HepG2 (cell line): ENCODE results near the gene CDT1. TPM values are rescaled to one million over a fixed set of nuclear protein-coding genes. Genes with fewer than 3 reads are reported as not detected.

Experiments
- AGO2 ChIP-seq: fragments of 200-400 bp; formaldehyde crosslinking; optimal IDR thresholded peaks from 2 replicates; pipeline ENCODE3; 2017; ENCODE audit warnings: mild to moderate bottlenecking, low read depth, low read length, moderate library complexity
- CCDC6 ChIP-seq: sonication (generic); formaldehyde crosslinking; IDR thresholded peaks from 2 replicates; pipeline ENCODE4 v1.8.1; 2022; ENCODE audit warnings: mild to moderate bottlenecking, missing genetic modification reagents, moderate library complexity
- GABPA ChIP-seq, 2 experiments: IDR thresholded peaks; 2 replicates each; pipeline ENCODE4 v1.6.1; 2011 to 2016; ENCODE audit warnings: low read depth in 2 of 2, low read length in 1 of 2, missing biosample characterization in 1 of 2, missing genetic modification characterization in 1 of 2
- GFI1 ChIP-seq: sonication (generic); formaldehyde crosslinking; IDR thresholded peaks from 2 replicates; pipeline ENCODE4 v1.5.0; 2020; ENCODE audit warnings: missing genetic modification reagents, mild to moderate bottlenecking, borderline replicate concordance
- HNF4A ChIP-seq: sonication (generic); formaldehyde crosslinking; IDR thresholded peaks from 2 replicates; pipeline ENCODE4 v1.4.0; 2020; ENCODE audit warnings: missing genetic modification reagents
- HNRNPH1 ChIP-seq: fragments of 200-400 bp; formaldehyde crosslinking; optimal IDR thresholded peaks from 2 replicates; pipeline ENCODE3; 2017; ENCODE audit warnings: mild to moderate bottlenecking, low read depth, low read length
- KLF6 ChIP-seq: IDR thresholded peaks from 2 replicates; pipeline ENCODE4 v1.8.0; 2016; ENCODE audit warnings: missing biosample characterization, missing genetic modification reagents
- MAF1 ChIP-seq: sonication (generic); formaldehyde crosslinking; IDR thresholded peaks from 2 replicates; pipeline ENCODE4 v1.5.0; 2020; ENCODE audit warnings: missing genetic modification reagents, borderline replicate concordance
- NCOA1 ChIP-seq: sonication (generic); formaldehyde crosslinking; IDR thresholded peaks from 2 replicates; pipeline ENCODE4 v1.9.0; 2021; ENCODE audit warnings: missing genetic modification reagents
- NFYB ChIP-seq: sonication (generic); formaldehyde crosslinking; IDR thresholded peaks from 2 replicates; pipeline ENCODE4 v1.4.0; 2020; ENCODE audit warnings: missing genetic modification reagents
- PCBP2 ChIP-seq: fragments of 200-400 bp; formaldehyde crosslinking; optimal IDR thresholded peaks from 2 replicates; pipeline ENCODE3; 2018; ENCODE audit warnings: low read length, low read depth; ENCODE audit not compliant: poor library complexity, severe bottlenecking
- SCMH1 ChIP-seq: sonication (generic); formaldehyde crosslinking; IDR thresholded peaks from 2 replicates; pipeline ENCODE4 v1.9.0; 2021; ENCODE audit warnings: missing genetic modification reagents, mild to moderate bottlenecking, borderline replicate concordance
- SMYD3 ChIP-seq: sonication (generic); formaldehyde crosslinking; IDR thresholded peaks from 2 replicates; pipeline ENCODE4 v1.8.1; 2023; ENCODE audit warnings: mild to moderate bottlenecking, missing genetic modification reagents
- SP140L ChIP-seq: sonication (generic); formaldehyde crosslinking; IDR thresholded peaks from 2 replicates; pipeline ENCODE4 v1.4.0; 2020; ENCODE audit warnings: missing genetic modification reagents, borderline replicate concordance
- ZBTB44 ChIP-seq: sonication (generic); formaldehyde crosslinking; IDR thresholded peaks from 2 replicates; pipeline ENCODE4 v1.4.0; 2020; ENCODE audit warnings: missing genetic modification reagents
- ZBTB8A ChIP-seq: sonication (generic); formaldehyde crosslinking; IDR thresholded peaks from 2 replicates; pipeline ENCODE4 v1.4.0; 2020; ENCODE audit warnings: mild to moderate bottlenecking, low read depth, missing genetic modification reagents, borderline replicate concordance
- ZHX1 ChIP-seq: sonication (generic); formaldehyde crosslinking; IDR thresholded peaks from 2 replicates; pipeline ENCODE4 v1.8.1; 2022; ENCODE audit warnings: low read depth, mild to moderate bottlenecking, missing genetic modification reagents
- ZNF234 ChIP-seq: sonication (generic); formaldehyde crosslinking; conservative IDR thresholded peaks from 2 replicates; pipeline ENCODE4 v1.5.1; 2020; ENCODE audit warnings: mild to moderate bottlenecking, missing genetic modification reagents
- ZNF296 ChIP-seq: sonication (generic); formaldehyde crosslinking; conservative IDR thresholded peaks from 2 replicates; pipeline ENCODE4 v1.5.0; 2020; ENCODE audit warnings: mild to moderate bottlenecking, missing genetic modification reagents
- ZNF451 ChIP-seq: sonication (generic); formaldehyde crosslinking; IDR thresholded peaks from 2 replicates; pipeline ENCODE4 v1.5.0; 2020; ENCODE audit warnings: mild to moderate bottlenecking, missing genetic modification reagents
- polyA plus RNA-seq, 8 experiments: library from polyadenylated mRNA; depleted of rRNA in 3 of 8; stranded (reverse) in 7 of 8; unstranded in 1 of 8; fragments of >200 nt; fragmentation: Illumina TruSeq in 4 of 8; extraction: Trizol in 4 of 8; gene quantifications; 2 replicates each; pipeline versions ENCODE4 v1.2.1 to v1.2.3, GENCODE V29; 2011 to 2016; ENCODE audit warnings: low read depth in 4 of 8, missing spikeins in 1 of 8, mixed read lengths in 1 of 8; ENCODE audit not compliant: insufficient read depth in 1 of 8
- total RNA-seq, 5 experiments: library from RNA; depleted of rRNA; stranded (reverse); fragments of >200 nt; fragmentation: Illumina TruSeq; extraction: Trizol; gene quantifications; 2 replicates each; pipeline ENCODE4 v1.2.3, GENCODE V29; 2016; ENCODE audit warnings: low read depth in 1 of 5
- TF ChIP-seq, protein P1 (sequence below): sonication (generic); formaldehyde crosslinking; IDR thresholded peaks from 2 replicates; pipeline ENCODE4 v1.8.0; 2022; ENCODE audit warnings: mild to moderate bottlenecking, missing genetic modification reagents; ENCODE audit not compliant: insufficient replicate concordance
- TF ChIP-seq, protein P2 (sequence below): sonication (generic); formaldehyde crosslinking; IDR thresholded peaks from 2 replicates; pipeline ENCODE4 v1.5.0; 2020; ENCODE audit warnings: missing genetic modification reagents
- TF ChIP-seq, protein P3 (sequence below): IDR thresholded peaks from 2 replicates; pipeline ENCODE4 v1.6.1; 2016

The CDT1 gene
- total and polyA plus RNA-seq, 2 of the 13 experiments (the other 11 are each of a cell fraction or from before 2014, with no cell fraction given) = 23.1 to 23.8 TPM

DNA sequence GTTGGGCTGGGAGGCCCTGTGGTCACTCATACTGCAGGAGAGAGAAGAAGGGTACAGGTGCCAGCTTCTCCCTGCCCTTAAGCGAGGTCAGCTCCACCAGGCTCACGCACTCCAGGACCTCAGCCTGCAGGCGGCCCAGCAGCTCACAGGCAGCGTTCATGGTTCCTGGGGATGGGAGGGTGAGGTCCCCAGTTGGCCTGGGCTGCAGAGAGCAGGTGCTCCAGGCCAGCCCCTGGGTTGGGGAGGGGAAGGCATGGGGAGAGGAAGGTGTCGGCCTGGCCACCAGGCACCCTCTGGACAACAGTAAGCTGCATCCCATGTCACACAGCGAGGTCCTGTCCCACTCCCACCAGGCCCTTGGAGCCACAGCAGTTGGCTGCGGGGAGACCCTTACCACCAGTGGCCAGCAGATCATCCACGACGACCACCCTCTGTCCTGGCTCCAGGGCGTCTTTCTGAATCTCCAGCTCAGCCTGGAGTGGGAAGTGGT lies 6.1 kb downstream of the CDT1 start (continued):
- TF ChIP-seq ZBTB44 (CRISPR knock-in tag) (no peak), NCOA1 (CRISPR knock-in tag) (no peak), SMYD3 (CRISPR knock-in tag) (no peak), NFYB (no peak), SCMH1 (no peak), ZBTB8A (CRISPR knock-in tag) (no peak), ZNF234 (CRISPR knock-in tag) (no peak), HNF4A (no peak), SP140L (CRISPR knock-in tag) (no peak), GFI1 (CRISPR knock-in tag) (no peak), ZNF451 (CRISPR knock-in tag) (no peak), HNRNPH1 (no peak), MAF1 (CRISPR knock-in tag) (0 out of 2 replicates have a peak, but pooled peaks have one; percentile 17), ZHX1 (CRISPR knock-in tag) (0 out of 2 replicates have a peak, but pooled peaks have one; percentile 35), GABPA (IDR thresholded peaks at IDR 0.05; ENCODE audit: low read depth, low read length) (no peak), GABPA (CRISPR knock-in tag; IDR thresholded peaks at IDR 0.05; ENCODE audit: low read depth) (no peak), AGO2 (peak; percentile 97), ZNF296 (CRISPR knock-in tag) (no peak), PCBP2 (no peak), CCDC6 (0 out of 2 replicates have a peak, but pooled peaks have one; percentile 21), KLF6 (CRISPR knock-in tag) (no peak)
- TF ChIP-seq, protein P1, sequence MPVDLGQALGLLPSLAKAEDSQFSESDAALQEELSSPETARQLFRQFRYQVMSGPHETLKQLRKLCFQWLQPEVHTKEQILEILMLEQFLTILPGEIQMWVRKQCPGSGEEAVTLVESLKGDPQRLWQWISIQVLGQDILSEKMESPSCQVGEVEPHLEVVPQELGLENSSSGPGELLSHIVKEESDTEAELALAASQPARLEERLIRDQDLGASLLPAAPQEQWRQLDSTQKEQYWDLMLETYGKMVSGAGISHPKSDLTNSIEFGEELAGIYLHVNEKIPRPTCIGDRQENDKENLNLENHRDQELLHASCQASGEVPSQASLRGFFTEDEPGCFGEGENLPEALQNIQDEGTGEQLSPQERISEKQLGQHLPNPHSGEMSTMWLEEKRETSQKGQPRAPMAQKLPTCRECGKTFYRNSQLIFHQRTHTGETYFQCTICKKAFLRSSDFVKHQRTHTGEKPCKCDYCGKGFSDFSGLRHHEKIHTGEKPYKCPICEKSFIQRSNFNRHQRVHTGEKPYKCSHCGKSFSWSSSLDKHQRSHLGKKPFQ (CRISPR knock-in tag) = no peak
- TF ChIP-seq, protein P2, sequence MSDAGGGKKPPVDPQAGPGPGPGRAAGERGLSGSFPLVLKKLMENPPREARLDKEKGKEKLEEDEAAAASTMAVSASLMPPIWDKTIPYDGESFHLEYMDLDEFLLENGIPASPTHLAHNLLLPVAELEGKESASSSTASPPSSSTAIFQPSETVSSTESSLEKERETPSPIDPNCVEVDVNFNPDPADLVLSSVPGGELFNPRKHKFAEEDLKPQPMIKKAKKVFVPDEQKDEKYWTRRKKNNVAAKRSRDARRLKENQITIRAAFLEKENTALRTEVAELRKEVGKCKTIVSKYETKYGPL (CRISPR knock-in tag) = no peak
- TF ChIP-seq, protein P3, sequence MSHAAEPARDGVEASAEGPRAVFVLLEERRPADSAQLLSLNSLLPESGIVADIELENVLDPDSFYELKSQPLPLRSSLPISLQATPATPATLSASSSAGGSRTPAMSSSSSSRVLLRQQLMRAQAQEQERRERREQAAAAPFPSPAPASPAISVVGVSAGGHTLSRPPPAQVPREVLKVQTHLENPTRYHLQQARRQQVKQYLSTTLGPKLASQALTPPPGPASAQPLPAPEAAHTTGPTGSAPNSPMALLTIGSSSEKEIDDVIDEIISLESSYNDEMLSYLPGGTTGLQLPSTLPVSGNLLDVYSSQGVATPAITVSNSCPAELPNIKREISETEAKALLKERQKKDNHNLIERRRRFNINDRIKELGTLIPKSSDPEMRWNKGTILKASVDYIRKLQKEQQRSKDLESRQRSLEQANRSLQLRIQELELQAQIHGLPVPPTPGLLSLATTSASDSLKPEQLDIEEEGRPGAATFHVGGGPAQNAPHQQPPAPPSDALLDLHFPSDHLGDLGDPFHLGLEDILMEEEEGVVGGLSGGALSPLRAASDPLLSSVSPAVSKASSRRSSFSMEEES (CRISPR knock-in tag) = no peak
